Hepatocyte (in vitro differentiated cells): ENCODE results near the gene ZNF341. TPM values are rescaled to one million over a fixed set of nuclear protein-coding genes. Genes with fewer than 3 reads are reported as not detected.

Source experiments
- DNase-seq: peaks from one replicate; pipeline ENCODE4 v3.0.0-alpha.2; 2016; ENCODE audit warnings: low spot score
- H2AFZ ChIP-seq: fragments of 200-600 bp; sonication (generic); 2 replicates; pipeline ENCODE4 v1.6.0; 2016; ENCODE audit warnings: antibody characterized with exemption, mild to moderate bottlenecking
- H3K27ac ChIP-seq: fragments of 200-600 bp; sonication (generic); 2 replicates; pipeline ENCODE4 v1.5.1; 2016; ENCODE audit warnings: mild to moderate bottlenecking
- H3K27me3 ChIP-seq: fragments of 200-600 bp; sonication (generic); 2 replicates; pipeline ENCODE4 v1.6.1; 2016
- H3K36me3 ChIP-seq: fragments of 200-600 bp; sonication (generic); replicated peaks from 2 replicates; pipeline ENCODE4 v1.5.1; 2016; ENCODE audit warnings: low read depth; ENCODE audit not compliant: insufficient read depth
- H3K4me1 ChIP-seq: fragments of 200-600 bp; sonication (generic); 2 replicates; pipeline ENCODE4 v1.5.1; 2016; ENCODE audit warnings: mild to moderate bottlenecking, moderate library complexity; ENCODE audit not compliant: insufficient read depth
- H3K4me2 ChIP-seq: fragments of 200-600 bp; sonication (generic); 2 replicates; pipeline ENCODE4 v1.6.0; 2016
- H3K4me3 ChIP-seq: fragments of 200-600 bp; sonication (generic); 2 replicates; pipeline ENCODE4 v1.5.1; 2016; ENCODE audit warnings: mild to moderate bottlenecking
- H3K79me2 ChIP-seq: fragments of 200-600 bp; sonication (generic); 2 replicates; pipeline ENCODE4 v1.6.0; 2017; ENCODE audit warnings: mild to moderate bottlenecking
- H3K9me2 ChIP-seq: fragments of 200-600 bp; sonication (generic); replicated peaks from 2 replicates; pipeline ENCODE4 v1.6.0; 2017; ENCODE audit warnings: mild to moderate bottlenecking; ENCODE audit not compliant: insufficient read depth
- H3K9me3 ChIP-seq: fragments of 200-600 bp; sonication (generic); 2 replicates; pipeline ENCODE4 v1.5.1; 2016; ENCODE audit warnings: low read depth, mild to moderate bottlenecking
- H4K20me1 ChIP-seq: fragments of 200-600 bp; sonication (generic); 2 replicates; pipeline ENCODE4 v1.6.0; 2016; ENCODE audit warnings: mild to moderate bottlenecking; ENCODE audit not compliant: insufficient read depth, poor library complexity, severe bottlenecking
- EZH2 ChIP-seq: fragments of 200-600 bp; sonication (generic); IDR thresholded peaks from 2 replicates; pipeline ENCODE4 v1.6.1; 2016; ENCODE audit warnings: antibody characterized with exemption, mild to moderate bottlenecking, borderline replicate concordance
- EZH2phosphoT487 ChIP-seq: fragments of 200-600 bp; sonication (generic); IDR thresholded peaks from one replicate; pipeline ENCODE4 v1.6.1; 2018; ENCODE audit warnings: antibody characterized with exemption, mild to moderate bottlenecking, low read depth, moderate library complexity; ENCODE audit not compliant: unreplicated experiment, severe bottlenecking
- WGBS: methylation state at CpG from one replicate; pipeline ENCODE4 v1.1.6; 2016; ENCODE audit warnings: low lambda C conversion rate; ENCODE audit errors: missing lambda C conversion rate; 5-methylcytosine and 5-hydroxymethylcytosine counted together
- polyA plus RNA-seq: library from polyadenylated mRNA; unstranded; fragments of >200 nt; fragmentation: Nextera tagmentation; extraction: Ambion mirVana; gene quantifications from 2 replicates; pipeline ENCODE4 v1.2.1, GENCODE V29; 2016
- total RNA-seq: library from RNA; depleted of rRNA; stranded (reverse); fragments of >200 nt; gene quantifications from 2 replicates; pipeline ENCODE4 v1.2.3, GENCODE V29; 2014
- TF ChIP-seq, protein P1 (sequence below): fragments of 200-600 bp; sonication (generic); IDR thresholded peaks from 2 replicates; pipeline ENCODE4 v1.5.1; 2016; ENCODE audit warnings: antibody characterized with exemption, mild to moderate bottlenecking; ENCODE audit not compliant: poor library complexity

The ZNF341 gene
- total and polyA plus RNA-seq, 2 experiments from 2014 or later, result 2.3 to 3.6 TPM

DNA sequence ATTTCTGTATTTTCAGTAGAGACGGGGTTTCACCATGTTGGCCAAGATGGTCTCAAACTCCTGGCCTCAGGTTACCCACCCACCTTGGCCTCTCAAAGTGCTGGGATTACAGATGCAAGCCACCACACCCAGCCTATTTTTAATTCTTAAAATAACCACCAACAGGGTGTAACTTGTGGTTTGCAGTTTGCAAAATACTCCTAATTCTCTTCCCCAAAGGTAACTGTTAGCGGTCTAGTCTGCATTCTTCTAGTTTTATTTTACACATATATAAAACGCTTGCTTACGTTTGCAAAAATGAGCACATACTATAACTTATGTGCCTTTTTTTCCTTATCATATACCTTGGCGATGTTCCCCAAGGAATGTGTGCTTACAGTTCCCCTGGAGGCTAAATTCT lies 53.7 kb downstream of the ZNF341 start:
- Histone ChIP-seq H3K4me3 (no peak overlapping the region), H3K9me2 (no peaks in the 10 kb centered on the region), H3K36me3 (no peaks in the 10 kb centered on the region), H3K9me3 (no peaks in the 10 kb centered on the region), H3K4me2 (no peak overlapping the region), H2AFZ (no peak overlapping the region), H4K20me1 (no peaks in the 10 kb centered on the region), H3K27me3 (no peaks in the 10 kb centered on the region), H3K27ac (no peak overlapping the region), H3K4me1 (peaks cover 19% of the 10 kb centered on the region), H3K79me2 (no peaks in the 10 kb centered on the region)
- 97% methylated on average over 5 of the region's 5 CpGs for WGBS
- no peak for DNase-seq
- TF ChIP-seq, protein P1, sequence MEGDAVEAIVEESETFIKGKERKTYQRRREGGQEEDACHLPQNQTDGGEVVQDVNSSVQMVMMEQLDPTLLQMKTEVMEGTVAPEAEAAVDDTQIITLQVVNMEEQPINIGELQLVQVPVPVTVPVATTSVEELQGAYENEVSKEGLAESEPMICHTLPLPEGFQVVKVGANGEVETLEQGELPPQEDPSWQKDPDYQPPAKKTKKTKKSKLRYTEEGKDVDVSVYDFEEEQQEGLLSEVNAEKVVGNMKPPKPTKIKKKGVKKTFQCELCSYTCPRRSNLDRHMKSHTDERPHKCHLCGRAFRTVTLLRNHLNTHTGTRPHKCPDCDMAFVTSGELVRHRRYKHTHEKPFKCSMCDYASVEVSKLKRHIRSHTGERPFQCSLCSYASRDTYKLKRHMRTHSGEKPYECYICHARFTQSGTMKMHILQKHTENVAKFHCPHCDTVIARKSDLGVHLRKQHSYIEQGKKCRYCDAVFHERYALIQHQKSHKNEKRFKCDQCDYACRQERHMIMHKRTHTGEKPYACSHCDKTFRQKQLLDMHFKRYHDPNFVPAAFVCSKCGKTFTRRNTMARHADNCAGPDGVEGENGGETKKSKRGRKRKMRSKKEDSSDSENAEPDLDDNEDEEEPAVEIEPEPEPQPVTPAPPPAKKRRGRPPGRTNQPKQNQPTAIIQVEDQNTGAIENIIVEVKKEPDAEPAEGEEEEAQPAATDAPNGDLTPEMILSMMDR, result no peak
- TF ChIP-seq EZH2phosphoT487 (no peak), EZH2 (no peak)

DNA sequence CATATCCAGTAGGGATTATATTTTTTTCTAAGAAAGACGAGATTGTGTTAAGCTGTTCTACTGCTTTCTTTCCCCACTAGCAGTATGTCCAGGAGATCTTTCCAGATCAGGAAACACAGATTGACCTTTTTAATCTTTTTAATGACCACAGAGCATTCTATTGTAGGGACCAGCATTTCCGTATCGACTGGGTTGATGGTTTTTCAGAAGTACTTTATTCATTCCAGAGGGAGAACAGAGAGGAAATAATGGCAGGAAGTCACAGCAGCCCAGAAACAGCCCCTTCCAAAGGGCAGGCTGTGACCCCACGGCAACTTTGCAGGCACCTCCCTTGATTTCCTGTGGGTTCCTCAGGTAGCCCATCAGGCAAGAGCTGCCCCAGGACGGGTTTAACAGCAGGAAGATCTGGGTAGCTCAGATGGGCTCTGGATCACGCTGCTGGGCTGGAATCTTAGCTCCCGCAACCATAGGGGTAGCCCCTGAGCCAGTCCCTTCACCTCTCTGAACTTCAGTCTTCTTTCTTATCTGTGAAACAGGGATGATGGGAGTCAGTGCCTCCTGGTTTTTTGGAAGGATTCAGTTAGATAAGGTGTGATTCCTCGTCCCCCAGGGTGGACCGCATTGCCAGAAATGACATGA lies 55.6 kb downstream of the ZNF341 start:
- TF ChIP-seq EZH2 (no peak), EZH2phosphoT487 (no peak)
- TF ChIP-seq, protein P1, result no peak
- H3K9me3 ChIP-seq, result no peaks in the 10 kb centered on the region
- no peaks in the 10 kb centered on the region for H3K79me2 ChIP-seq
- H3K4me1 ChIP-seq, result peaks cover 19% of the 10 kb centered on the region
- no peak overlapping the region for H3K4me3 ChIP-seq
- H3K9me2 ChIP-seq, result no peaks in the 10 kb centered on the region
- 72% methylated on average over 9 of the region's 9 CpGs for WGBS
- H3K27ac ChIP-seq, result no peak overlapping the region
- H3K36me3 ChIP-seq, result no peaks in the 10 kb centered on the region
- DNase-seq, result no peak
- H4K20me1 ChIP-seq, result no peaks in the 10 kb centered on the region
- H3K27me3 ChIP-seq, result no peaks in the 10 kb centered on the region
- H3K4me2 ChIP-seq, result no peak overlapping the region
- H2AFZ ChIP-seq, result no peak overlapping the region

DNA sequence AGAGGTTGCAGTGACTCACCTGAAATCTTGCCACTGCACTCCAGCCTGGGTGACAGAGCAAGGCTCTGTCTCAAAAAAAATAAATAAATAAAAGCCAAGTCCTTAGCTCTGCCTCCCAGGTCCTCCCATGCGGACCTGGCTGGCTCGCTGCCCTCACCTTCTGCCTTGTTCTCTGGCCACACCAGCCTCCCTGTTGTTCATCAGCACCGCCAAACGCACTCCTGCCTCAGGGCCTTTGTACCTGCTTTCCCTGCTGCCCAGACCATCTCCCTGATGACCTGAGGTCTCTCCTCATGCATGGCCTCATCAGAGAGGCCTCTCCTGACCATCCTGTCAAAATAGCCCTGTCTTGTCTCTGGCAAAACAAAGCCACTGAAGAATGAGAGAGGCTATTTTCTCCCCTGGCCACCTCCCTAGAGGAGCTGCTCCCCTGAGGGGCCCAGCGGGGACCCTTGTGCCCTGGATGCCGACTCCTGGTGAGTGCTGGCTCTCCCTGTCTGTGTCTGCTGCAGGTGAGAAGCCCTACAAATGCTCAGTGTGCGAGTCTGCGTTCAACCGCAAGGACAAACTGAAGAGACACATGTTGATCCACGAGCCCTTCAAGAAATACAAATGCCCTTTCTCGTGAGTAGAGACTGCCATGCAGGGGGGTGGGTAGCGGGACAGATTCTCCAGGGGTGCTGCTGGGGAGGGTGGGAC lies 56.7 kb downstream of the ZNF341 start:
- 88% methylated on average over 12 of the region's 12 CpGs for WGBS
- Histone ChIP-seq H3K4me3 (no peak overlapping the region), H4K20me1 (no peaks in the 10 kb centered on the region), H3K27me3 (no peaks in the 10 kb centered on the region), H3K36me3 (no peaks in the 10 kb centered on the region), H3K79me2 (no peaks in the 10 kb centered on the region), H3K9me2 (no peaks in the 10 kb centered on the region), H3K4me2 (no peak overlapping the region), H3K27ac (peak overlapping the region; percentile 90), H3K9me3 (no peaks in the 10 kb centered on the region), H3K4me1 (peaks cover 19% of the 10 kb centered on the region), H2AFZ (no peak overlapping the region)
- DNase-seq, result no peak
- TF ChIP-seq EZH2, result no peak
- TF ChIP-seq, protein P1, result no peak
- TF ChIP-seq EZH2phosphoT487, result no peak
